SK-N-SH (cell line): ENCODE data around the gene FTL.

ENCODE experiments used
- EP300 ChIP-seq, 2 experiments: IDR thresholded peaks; 2 replicates each; pipeline versions ENCODE4 v1.4.0 to v1.6.1; 2012; ENCODE audit warnings: borderline replicate concordance in 1 of 2, low read depth in 1 of 2, low read length in 1 of 2
- JUND ChIP-seq: IDR thresholded peaks from 2 replicates; pipeline ENCODE4 v1.4.0; 2012
- NRF1 ChIP-seq: IDR thresholded peaks from 2 replicates; pipeline ENCODE4 v1.6.1; 2012; ENCODE audit warnings: low read depth, mild to moderate bottlenecking, low read length
- POLR2AphosphoS5 ChIP-seq: IDR thresholded peaks from 2 replicates; pipeline ENCODE4 v1.6.1; 2012; ENCODE audit warnings: low read depth, low read length
- RXRA ChIP-seq: IDR thresholded peaks from 2 replicates; pipeline ENCODE4 v1.4.0; 2012; ENCODE audit warnings: low read depth, mild to moderate bottlenecking, borderline replicate concordance
- SMC3 ChIP-seq: IDR thresholded peaks from 2 replicates; pipeline ENCODE4 v1.6.1; 2012; ENCODE audit warnings: low read depth, low read length, improper control_type of control experiment
- YY1 ChIP-seq: IDR thresholded peaks from 2 replicates; pipeline ENCODE4 v1.4.0; 2012; ENCODE audit warnings: low read depth, mild to moderate bottlenecking
- TF ChIP-seq, protein P1 (sequence below): fragments of 200-600 bp; sonication (generic); IDR thresholded peaks from 2 replicates; pipeline ENCODE4 v1.6.1; 2017; ENCODE audit warnings: antibody characterized with exemption, mild to moderate bottlenecking, moderate library complexity
- TF ChIP-seq, protein P2 (sequence below): IDR thresholded peaks from 2 replicates; pipeline ENCODE4 v1.6.1; 2012; ENCODE audit warnings: mild to moderate bottlenecking, low read depth, low read length, moderate library complexity
- TF ChIP-seq, protein P3 (sequence below): IDR thresholded peaks from 2 replicates; pipeline ENCODE4 v1.4.0; 2012; ENCODE audit warnings: low read depth
- TF ChIP-seq, protein P4 (sequence below): fragments of 150-350 bp; IDR thresholded peaks from 2 replicates; pipeline ENCODE4 v1.6.1; 2016; ENCODE audit warnings: mild to moderate bottlenecking, low read depth, low read length

DNA sequence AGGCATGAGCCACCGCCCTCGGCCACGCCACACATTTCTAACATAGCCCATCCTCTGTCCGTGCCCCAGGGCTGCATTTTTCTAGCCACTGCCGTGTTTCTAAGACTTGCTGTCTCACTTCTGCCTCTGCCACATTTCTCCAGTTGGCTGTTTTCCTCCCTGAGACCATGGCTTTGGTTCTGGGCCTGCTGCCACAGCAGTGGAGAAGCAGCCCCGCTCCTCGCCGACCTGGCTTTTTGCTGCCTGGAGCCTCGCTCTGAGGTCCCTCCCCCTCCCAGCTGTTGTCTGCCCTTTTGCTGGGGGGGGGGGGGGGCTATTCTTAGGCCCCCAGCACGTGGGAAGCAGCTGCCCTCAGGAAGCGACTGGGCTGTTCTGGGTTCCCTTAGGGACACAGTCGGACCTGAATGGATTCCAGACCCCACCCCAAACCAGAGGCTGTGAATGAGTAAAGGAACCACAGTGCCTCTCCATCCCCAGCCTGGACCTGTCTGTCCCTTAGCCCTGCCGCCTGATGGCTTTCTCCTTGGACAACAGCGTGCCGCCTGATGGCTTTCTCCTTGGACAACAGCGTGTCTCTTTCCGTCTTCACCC, 24.7 kb downstream of the FTL start:
- TF ChIP-seq POLR2AphosphoS5 = no peak
- no peak for TF ChIP-seq EP300 (IDR thresholded peaks at IDR 0.05; ENCODE audit: borderline replicate concordance in 1 of 2, low read depth in 1 of 2, low read length in 1 of 2)
- TF ChIP-seq, protein P1, sequence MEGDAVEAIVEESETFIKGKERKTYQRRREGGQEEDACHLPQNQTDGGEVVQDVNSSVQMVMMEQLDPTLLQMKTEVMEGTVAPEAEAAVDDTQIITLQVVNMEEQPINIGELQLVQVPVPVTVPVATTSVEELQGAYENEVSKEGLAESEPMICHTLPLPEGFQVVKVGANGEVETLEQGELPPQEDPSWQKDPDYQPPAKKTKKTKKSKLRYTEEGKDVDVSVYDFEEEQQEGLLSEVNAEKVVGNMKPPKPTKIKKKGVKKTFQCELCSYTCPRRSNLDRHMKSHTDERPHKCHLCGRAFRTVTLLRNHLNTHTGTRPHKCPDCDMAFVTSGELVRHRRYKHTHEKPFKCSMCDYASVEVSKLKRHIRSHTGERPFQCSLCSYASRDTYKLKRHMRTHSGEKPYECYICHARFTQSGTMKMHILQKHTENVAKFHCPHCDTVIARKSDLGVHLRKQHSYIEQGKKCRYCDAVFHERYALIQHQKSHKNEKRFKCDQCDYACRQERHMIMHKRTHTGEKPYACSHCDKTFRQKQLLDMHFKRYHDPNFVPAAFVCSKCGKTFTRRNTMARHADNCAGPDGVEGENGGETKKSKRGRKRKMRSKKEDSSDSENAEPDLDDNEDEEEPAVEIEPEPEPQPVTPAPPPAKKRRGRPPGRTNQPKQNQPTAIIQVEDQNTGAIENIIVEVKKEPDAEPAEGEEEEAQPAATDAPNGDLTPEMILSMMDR = no peak
- TF ChIP-seq JUND = no peak
- TF ChIP-seq YY1 = no peak
- TF ChIP-seq RXRA = no peak
- TF ChIP-seq SMC3 = no peak
- TF ChIP-seq, protein P2, sequence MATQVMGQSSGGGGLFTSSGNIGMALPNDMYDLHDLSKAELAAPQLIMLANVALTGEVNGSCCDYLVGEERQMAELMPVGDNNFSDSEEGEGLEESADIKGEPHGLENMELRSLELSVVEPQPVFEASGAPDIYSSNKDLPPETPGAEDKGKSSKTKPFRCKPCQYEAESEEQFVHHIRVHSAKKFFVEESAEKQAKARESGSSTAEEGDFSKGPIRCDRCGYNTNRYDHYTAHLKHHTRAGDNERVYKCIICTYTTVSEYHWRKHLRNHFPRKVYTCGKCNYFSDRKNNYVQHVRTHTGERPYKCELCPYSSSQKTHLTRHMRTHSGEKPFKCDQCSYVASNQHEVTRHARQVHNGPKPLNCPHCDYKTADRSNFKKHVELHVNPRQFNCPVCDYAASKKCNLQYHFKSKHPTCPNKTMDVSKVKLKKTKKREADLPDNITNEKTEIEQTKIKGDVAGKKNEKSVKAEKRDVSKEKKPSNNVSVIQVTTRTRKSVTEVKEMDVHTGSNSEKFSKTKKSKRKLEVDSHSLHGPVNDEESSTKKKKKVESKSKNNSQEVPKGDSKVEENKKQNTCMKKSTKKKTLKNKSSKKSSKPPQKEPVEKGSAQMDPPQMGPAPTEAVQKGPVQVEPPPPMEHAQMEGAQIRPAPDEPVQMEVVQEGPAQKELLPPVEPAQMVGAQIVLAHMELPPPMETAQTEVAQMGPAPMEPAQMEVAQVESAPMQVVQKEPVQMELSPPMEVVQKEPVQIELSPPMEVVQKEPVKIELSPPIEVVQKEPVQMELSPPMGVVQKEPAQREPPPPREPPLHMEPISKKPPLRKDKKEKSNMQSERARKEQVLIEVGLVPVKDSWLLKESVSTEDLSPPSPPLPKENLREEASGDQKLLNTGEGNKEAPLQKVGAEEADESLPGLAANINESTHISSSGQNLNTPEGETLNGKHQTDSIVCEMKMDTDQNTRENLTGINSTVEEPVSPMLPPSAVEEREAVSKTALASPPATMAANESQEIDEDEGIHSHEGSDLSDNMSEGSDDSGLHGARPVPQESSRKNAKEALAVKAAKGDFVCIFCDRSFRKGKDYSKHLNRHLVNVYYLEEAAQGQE = no peak
- TF ChIP-seq, protein P3, sequence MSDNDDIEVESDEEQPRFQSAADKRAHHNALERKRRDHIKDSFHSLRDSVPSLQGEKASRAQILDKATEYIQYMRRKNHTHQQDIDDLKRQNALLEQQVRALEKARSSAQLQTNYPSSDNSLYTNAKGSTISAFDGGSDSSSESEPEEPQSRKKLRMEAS = no peak
- TF ChIP-seq NRF1 = no peak
- TF ChIP-seq, protein P4, sequence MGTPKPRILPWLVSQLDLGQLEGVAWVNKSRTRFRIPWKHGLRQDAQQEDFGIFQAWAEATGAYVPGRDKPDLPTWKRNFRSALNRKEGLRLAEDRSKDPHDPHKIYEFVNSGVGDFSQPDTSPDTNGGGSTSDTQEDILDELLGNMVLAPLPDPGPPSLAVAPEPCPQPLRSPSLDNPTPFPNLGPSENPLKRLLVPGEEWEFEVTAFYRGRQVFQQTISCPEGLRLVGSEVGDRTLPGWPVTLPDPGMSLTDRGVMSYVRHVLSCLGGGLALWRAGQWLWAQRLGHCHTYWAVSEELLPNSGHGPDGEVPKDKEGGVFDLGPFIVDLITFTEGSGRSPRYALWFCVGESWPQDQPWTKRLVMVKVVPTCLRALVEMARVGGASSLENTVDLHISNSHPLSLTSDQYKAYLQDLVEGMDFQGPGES = no peak
